AG10803 (cell line): ENCODE measurements around the gene GCK.

Experiments used
- DNase-seq: peaks from one replicate; pipeline ENCODE4 v3.0.0; 2010; ENCODE audit warnings: low read depth
- H3K4me3 ChIP-seq: 2 replicates; pipeline ENCODE4 v1.5.1; 2011; ENCODE audit warnings: mild to moderate bottlenecking, low read length, control low read depth
- CTCF ChIP-seq: conservative IDR thresholded peaks from 2 replicates; pipeline ENCODE4 v1.5.1; 2011; ENCODE audit warnings: mild to moderate bottlenecking, low read length, control low read depth, inconsistent platforms

Gene GCK

GRCh38 chr7:44187636-44188416, 1.4 kb downstream of the GCK start:
- TF ChIP-seq CTCF = no peak
- H3K4me3 ChIP-seq = no peak overlapping the region
- DNase-seq = no peak

GRCh38 chr7:44186736-44187135, 2.5 kb downstream of the GCK start:
- DNase-seq = no peak

GRCh38 chr7:44185729-44186128, 3.5 kb downstream of the GCK start:
- TF ChIP-seq CTCF = no peak
- DNase-seq = no peak
- H3K4me3 ChIP-seq = no peak overlapping the region

More at GRCh38 chr7:44186736-44187135, 2.5 kb downstream of the GCK start:
- H3K4me3 ChIP-seq = no peak overlapping the region
- TF ChIP-seq CTCF = no peak

GRCh38 chr7:44184873-44185446, 4.3 kb downstream of the GCK start:
- DNase-seq = no peak
- no peak for TF ChIP-seq CTCF
- no peak overlapping the region for H3K4me3 ChIP-seq

GRCh38 chr7:44184206-44184872, 4.9 kb downstream of the GCK start:
- H3K4me3 ChIP-seq = no peak overlapping the region
- TF ChIP-seq CTCF = no peak
- peak; percentile 70 for DNase-seq

- TF ChIP-seq CTCF = no peak
- DNase-seq = no peak
- H3K4me3 ChIP-seq = no peak overlapping the region
These were observed 5.9 kb downstream of the GCK start for GRCh38 chr7:44183386-44183785.
